Measurements from ENCODE around the gene HNRNPLL. TPM values are rescaled to one million over a fixed set of nuclear protein-coding genes. Genes with fewer than 3 reads are reported as not detected.

The HNRNPLL gene
- total and polyA plus RNA-seq, 4 donors: 7.7 to 18.3 (median 13.1) TPM

- H3K9ac ChIP-seq (ENCODE audit: low read depth in 1 of 2, low read length in 2 of 2): no peak overlapping the region
- H3K27ac ChIP-seq (ENCODE audit: low read depth in 1 of 2, low read length in 2 of 2): no peak overlapping the region
- no peaks in the 10 kb centered on the region for H3K36me3 ChIP-seq (ENCODE audit: control insufficient read depth in 4 of 4, insufficient read depth in 3 of 4, low read depth in 1 of 4, low read length in 3 of 4)
- DNase-seq (ENCODE audit: low spot score): no peak
- H3K9me3 ChIP-seq (ENCODE audit: control insufficient read depth in 4 of 4, low read length in 3 of 4): no peaks in the 10 kb centered on the region
- H3K27me3 ChIP-seq (ENCODE audit: control insufficient read depth in 4 of 4, insufficient read depth in 4 of 4, low read length in 3 of 4): no peaks in the 10 kb centered on the region
- H3K4me3 ChIP-seq (ENCODE audit: low read depth in 1 of 3, low read length in 3 of 3): no peak overlapping the region
- 83% methylated on average over 9 of the region's 9 CpGs for WGBS
- peaks cover 0 to 5% (median 2%) of the 10 kb centered on the region in 4 donors for H3K4me1 ChIP-seq (ENCODE audit: control insufficient read depth in 4 of 4, insufficient read depth in 4 of 4, low read length in 3 of 4)
- TF ChIP-seq RAD21 (IDR thresholded peaks at IDR 0.05): no peak
- TF ChIP-seq ZBTB33 (IDR thresholded peaks at IDR 0.05): no peak
- no peak for TF ChIP-seq EGR1 (IDR thresholded peaks at IDR 0.05; ENCODE audit: low read depth in 2 of 2)
- no peak for TF ChIP-seq HNF4A (conservative IDR thresholded peaks at IDR 0.05)
- no peak for TF ChIP-seq FOXA2 (IDR thresholded peaks at IDR 0.05)
These were observed 69.5 kb downstream of the HNRNPLL start for GRCh38 chr2:38533180-38533579.

- H3K36me3 ChIP-seq (ENCODE audit: control insufficient read depth in 4 of 4, insufficient read depth in 3 of 4, low read depth in 1 of 4, low read length in 3 of 4): no peaks in the 10 kb centered on the region
- no peak overlapping the region for H3K4me3 ChIP-seq (ENCODE audit: low read depth in 1 of 3, low read length in 3 of 3)
- no peak overlapping the region for H3K27ac ChIP-seq (ENCODE audit: low read depth in 1 of 2, low read length in 2 of 2)
- no peak overlapping the region for H3K9ac ChIP-seq (ENCODE audit: low read depth in 1 of 2, low read length in 2 of 2)
- 94% methylated on average over 2 of the region's 2 CpGs for WGBS
- H3K4me1 ChIP-seq (ENCODE audit: control insufficient read depth in 4 of 4, insufficient read depth in 4 of 4, low read length in 3 of 4): peaks cover 0 to 8% (median 3%) of the 10 kb centered on the region in 4 donors
- no peak for TF ChIP-seq FOXA1 (IDR thresholded peaks at IDR 0.05)
- TF ChIP-seq ZBTB33 (IDR thresholded peaks at IDR 0.05): no peak
- TF ChIP-seq TAF1 (conservative IDR thresholded peaks at IDR 0.05): no peak
- TF ChIP-seq HNF4G (IDR thresholded peaks at IDR 0.05): no peak
- TF ChIP-seq GABPA (IDR thresholded peaks at IDR 0.05 in 1 of 2, conservative IDR thresholded peaks at IDR 0.05 in 1 of 2): no peak
- TF ChIP-seq RXRA (IDR thresholded peaks at IDR 0.05): no peak
- no peak for TF ChIP-seq NR2F2 (IDR thresholded peaks at IDR 0.05)
- TF ChIP-seq ATF3 (IDR thresholded peaks at IDR 0.05): no peak
- no peak for TF ChIP-seq EGR1 (IDR thresholded peaks at IDR 0.05; ENCODE audit: low read depth in 2 of 2)
- TF ChIP-seq FOXA2 (IDR thresholded peaks at IDR 0.05): no peak
- TF ChIP-seq CTCF (IDR thresholded peaks at IDR 0.05; ENCODE audit: low read depth, low read length, missing input control): no peak
- TF ChIP-seq HNF4A (conservative IDR thresholded peaks at IDR 0.05): no peak
- TF ChIP-seq REST (IDR thresholded peaks at IDR 0.05): no peak
- no peak for TF ChIP-seq RAD21 (IDR thresholded peaks at IDR 0.05)
- no peak for TF ChIP-seq JUND (IDR thresholded peaks at IDR 0.05)
- no peak for TF ChIP-seq MAX (IDR thresholded peaks at IDR 0.05)
- no peak for TF ChIP-seq SP1 (IDR thresholded peaks at IDR 0.05)
- TF ChIP-seq YY1 (IDR thresholded peaks at IDR 0.05): no peak
- H3K9me3 ChIP-seq (ENCODE audit: control insufficient read depth in 4 of 4, low read length in 3 of 4): no peaks in the 10 kb centered on the region
- no peaks in the 10 kb centered on the region for H3K27me3 ChIP-seq (ENCODE audit: control insufficient read depth in 4 of 4, insufficient read depth in 4 of 4, low read length in 3 of 4)
- DNase-seq (ENCODE audit: low spot score): no peak
These were observed 70.4 kb downstream of the HNRNPLL start for GRCh38 chr2:38532366-38532765.

Measured in liver (tissue), 9 donors.